NT2/D1 (cell line): ENCODE measurements around the gene TMPRSS4.

Source experiments
- SUZ12 ChIP-seq: IDR thresholded peaks from 2 replicates; pipeline ENCODE4 v1.6.1; 2011; ENCODE audit not compliant: insufficient read length, insufficient read depth; ENCODE audit errors: extremely low read depth
- YY1 ChIP-seq: IDR thresholded peaks from 2 replicates; pipeline ENCODE4 v1.6.1; 2011; ENCODE audit not compliant: insufficient read length, insufficient read depth
- ZNF274 ChIP-seq: IDR thresholded peaks from 2 replicates; pipeline ENCODE4 v1.6.1; 2011; ENCODE audit warnings: mild to moderate bottlenecking, low read depth, low read length

DNA sequence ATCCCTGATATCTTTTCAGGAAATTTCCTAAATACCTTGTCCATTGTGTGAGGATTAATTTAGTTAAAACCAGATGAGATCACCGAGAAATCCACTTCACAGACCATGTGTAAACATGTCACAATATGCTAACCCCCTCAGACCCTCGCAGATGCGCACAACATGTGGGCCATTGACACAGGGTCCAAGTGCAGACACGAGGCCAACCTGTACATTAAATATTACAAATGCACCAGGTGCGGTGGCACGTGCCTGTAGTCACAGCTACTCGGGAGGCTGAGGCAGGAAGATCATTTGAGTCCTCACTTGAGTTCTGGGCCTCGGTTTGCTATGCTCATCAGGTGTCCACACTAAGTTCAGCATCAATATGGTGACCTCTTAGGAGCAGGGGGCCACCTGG, 9.9 kb upstream of the TMPRSS4 start:
- no peak for TF ChIP-seq ZNF274
- TF ChIP-seq YY1 = no peak
- TF ChIP-seq SUZ12 = no peak
